GM19438 (cell line): ENCODE data around the gene NKD1.

Source experiments
- ATAC-seq: cut with Tn5 transposase; IDR thresholded peaks from one replicate; pipeline ENCODE4 v1.9.1; 2021; ENCODE audit warnings: low read depth; ENCODE audit not compliant: unreplicated experiment

Gene NKD1

GRCh38 chr16:50519602-50520001, 28.6 kb upstream of the NKD1 start:
- ATAC-seq: no peak

GRCh38 chr16:50520451-50521245, 27.5 kb upstream of the NKD1 start:
- ATAC-seq: no peak

- no peak for ATAC-seq
Measured at GRCh38 chr16:50521246-50521900, 26.8 kb upstream of the NKD1 start.

- ATAC-seq: no peak
Measured at GRCh38 chr16:50522324-50522723, 25.9 kb upstream of the NKD1 start.

GRCh38 chr16:50523710-50524109, 24.5 kb upstream of the NKD1 start:
- ATAC-seq: no peak

GRCh38 chr16:50525262-50525661, 22.9 kb upstream of the NKD1 start:
- ATAC-seq: no peak

GRCh38 chr16:50525716-50526115, 22.5 kb upstream of the NKD1 start:
- no peak for ATAC-seq

GRCh38 chr16:50526249-50526648, 21.9 kb upstream of the NKD1 start:
- ATAC-seq: no peak

- no peak for ATAC-seq
Measured at GRCh38 chr16:50526796-50527195, 21.4 kb upstream of the NKD1 start.

- no peak for ATAC-seq
Measured at GRCh38 chr16:50528820-50529219, 19.4 kb upstream of the NKD1 start.

- ATAC-seq: no peak
Measured at GRCh38 chr16:50529334-50529733, 18.9 kb upstream of the NKD1 start.

GRCh38 chr16:50530277-50531236, 17.6 kb upstream of the NKD1 start:
- ATAC-seq: no peak

GRCh38 chr16:50531359-50531758, 16.8 kb upstream of the NKD1 start:
- no peak for ATAC-seq

GRCh38 chr16:50531901-50532300, 16.3 kb upstream of the NKD1 start:
- no peak for ATAC-seq

GRCh38 chr16:50532576-50532975, 15.6 kb upstream of the NKD1 start:
- no peak for ATAC-seq

GRCh38 chr16:50533317-50533716, 14.9 kb upstream of the NKD1 start:
- no peak for ATAC-seq

- ATAC-seq: no peak
Measured at GRCh38 chr16:50534091-50534490, 14.1 kb upstream of the NKD1 start.

- ATAC-seq: no peak
Measured at GRCh38 chr16:50534556-50534955, 13.6 kb upstream of the NKD1 start.

GRCh38 chr16:50534958-50535357, 13.2 kb upstream of the NKD1 start:
- ATAC-seq: no peak

GRCh38 chr16:50535506-50536257, 12.5 kb upstream of the NKD1 start:
- ATAC-seq: no peak
